Loucy (cell line): ENCODE data around the gene TMPRSS6.

Source experiments
- H2AFZ ChIP-seq: fragments of 200-600 bp; sonication (generic); 2 replicates; pipeline ENCODE4 v1.6.0; 2016; ENCODE audit warnings: antibody characterized with exemption, mild to moderate bottlenecking, low read length, moderate library complexity
- H3F3A ChIP-seq: fragments of 200-600 bp; 2 replicates; pipeline ENCODE4 v1.6.0; 2016; ENCODE audit warnings: antibody characterized with exemption, low read depth, mild to moderate bottlenecking
- H3K27me3 ChIP-seq: fragments of 200-600 bp; sonication (generic); 2 replicates; pipeline ENCODE4 v1.6.1; 2014; ENCODE audit warnings: low read length, mild to moderate bottlenecking; ENCODE audit not compliant: insufficient read depth, poor library complexity, severe bottlenecking
- H3K36me3 ChIP-seq: fragments of 200-600 bp; sonication (generic); 2 replicates; pipeline ENCODE4 v1.6.1; 2016; ENCODE audit warnings: low read length; ENCODE audit not compliant: insufficient read depth
- H3K4me1 ChIP-seq: fragments of 200-600 bp; sonication (generic); 2 replicates; pipeline ENCODE4 v1.5.1; 2014; ENCODE audit warnings: low read length, mild to moderate bottlenecking; ENCODE audit not compliant: insufficient read depth, poor library complexity, severe bottlenecking
- H3K4me2 ChIP-seq: fragments of 200-600 bp; sonication (generic); 2 replicates; pipeline ENCODE4 v1.6.0; 2014; ENCODE audit warnings: antibody characterized with exemption, low read length, low read depth, mild to moderate bottlenecking; ENCODE audit not compliant: poor library complexity, severe bottlenecking
- H3K4me3 ChIP-seq: fragments of 200-600 bp; sonication (generic); 2 replicates; pipeline ENCODE4 v1.5.1; 2014; ENCODE audit warnings: low read length, mild to moderate bottlenecking, mixed read lengths; ENCODE audit not compliant: poor library complexity, severe bottlenecking
- H3K79me2 ChIP-seq: fragments of 200-600 bp; sonication (generic); 2 replicates; pipeline ENCODE4 v1.6.1; 2014; ENCODE audit warnings: low read length; ENCODE audit not compliant: insufficient read depth
- H3K9ac ChIP-seq: fragments of 200-600 bp; sonication (generic); 2 replicates; pipeline ENCODE4 v1.6.0; 2014; ENCODE audit warnings: mild to moderate bottlenecking, low read depth, low read length, moderate library complexity; ENCODE audit not compliant: poor library complexity, severe bottlenecking
- H3K9me2 ChIP-seq: fragments of 200-600 bp; sonication (generic); replicated peaks from 2 replicates; pipeline ENCODE4 v1.6.1; 2016; ENCODE audit warnings: low read depth, low read length, mixed read lengths
- H3K9me3 ChIP-seq: fragments of 200-600 bp; sonication (generic); 2 replicates; pipeline ENCODE4 v1.6.1; 2014; ENCODE audit warnings: mild to moderate bottlenecking, antibody characterized with exemption, low read length, low read depth; ENCODE audit not compliant: insufficient read depth
- H4K20me1 ChIP-seq: fragments of 200-600 bp; sonication (generic); 2 replicates; pipeline ENCODE4 v1.6.0; 2014; ENCODE audit warnings: antibody characterized with exemption, low read length, mild to moderate bottlenecking; ENCODE audit not compliant: insufficient read depth, poor library complexity, severe bottlenecking
- CTCF ChIP-seq: fragments of 200-600 bp; sonication (generic); conservative IDR thresholded peaks from 2 replicates; pipeline ENCODE4 v1.5.1; 2014; ENCODE audit warnings: mild to moderate bottlenecking, antibody characterized with exemption, low read length
- EZH2phosphoT487 ChIP-seq: fragments of 200-600 bp; IDR thresholded peaks from 2 replicates; pipeline ENCODE4 v1.6.1; 2018; ENCODE audit warnings: antibody characterized with exemption, mild to moderate bottlenecking, moderate library complexity, borderline replicate concordance

Gene TMPRSS6

GRCh38 chr22:37095113-37095512 is 14.4 kb downstream of the TMPRSS6 start:
- Histone ChIP-seq H4K20me1 (no peaks in the 10 kb centered on the region), H3K4me2 (no peak overlapping the region), H3K4me1 (no peaks in the 10 kb centered on the region), H3K9ac (no peak overlapping the region), H2AFZ (no peak overlapping the region), H3K4me3 (no peak overlapping the region), H3K9me3 (no peaks in the 10 kb centered on the region), H3K36me3 (no peaks in the 10 kb centered on the region), H3F3A (no peaks in the 10 kb centered on the region), H3K79me2 (no peaks in the 10 kb centered on the region), H3K27me3 (no peaks in the 10 kb centered on the region), H3K9me2 (no peaks in the 10 kb centered on the region)
- no peak for TF ChIP-seq EZH2phosphoT487
- no peak for TF ChIP-seq CTCF

- Histone ChIP-seq H3F3A (no peaks in the 10 kb centered on the region), H3K27me3 (no peaks in the 10 kb centered on the region), H3K4me1 (no peaks in the 10 kb centered on the region), H3K79me2 (no peaks in the 10 kb centered on the region), H3K36me3 (no peaks in the 10 kb centered on the region), H3K4me3 (no peak overlapping the region), H3K9me2 (no peaks in the 10 kb centered on the region), H3K9ac (no peak overlapping the region), H3K4me2 (no peak overlapping the region), H3K9me3 (no peaks in the 10 kb centered on the region), H4K20me1 (no peaks in the 10 kb centered on the region), H2AFZ (no peak overlapping the region)
- no peak for TF ChIP-seq CTCF
- no peak for TF ChIP-seq EZH2phosphoT487
Observed at GRCh38 chr22:37094239-37094638, 15.3 kb downstream of the TMPRSS6 start.

GRCh38 chr22:37092997-37093396 is 16.5 kb downstream of the TMPRSS6 start:
- Histone ChIP-seq H3K27me3 (no peaks in the 10 kb centered on the region), H3K4me2 (no peak overlapping the region), H3F3A (no peaks in the 10 kb centered on the region), H4K20me1 (no peaks in the 10 kb centered on the region), H3K36me3 (no peaks in the 10 kb centered on the region), H2AFZ (no peak overlapping the region), H3K9me2 (no peaks in the 10 kb centered on the region), H3K4me3 (no peak overlapping the region), H3K79me2 (no peaks in the 10 kb centered on the region), H3K9me3 (no peaks in the 10 kb centered on the region), H3K9ac (no peak overlapping the region), H3K4me1 (no peaks in the 10 kb centered on the region)
- TF ChIP-seq CTCF (no peak), EZH2phosphoT487 (no peak)
